Thyroid gland (tissue), 4 donors: ENCODE results near the gene FNIP1.

Experiments used
- CTCF ChIP-seq, 6 experiments: fragments of 200-600 bp in 3 of 6; fragments of 450-650 bp in 3 of 6; sonication (generic) in 3 of 6; IDR thresholded peaks; one replicate each; pipeline ENCODE4 v1.5.1; 2016 to 2019; ENCODE audit warnings: antibody characterized with exemption in 6 of 6, mild to moderate bottlenecking in 2 of 6, inconsistent platforms in 1 of 6, moderate library complexity in 1 of 6
- POLR2A ChIP-seq, 2 donors: fragments of 450-650 bp; IDR thresholded peaks; one replicate each; pipeline ENCODE4 v1.6.1; 2017; ENCODE audit warnings: antibody characterized with exemption in 2 of 2, mild to moderate bottlenecking in 2 of 2, moderate library complexity in 1 of 2

GRCh38 chr5:131795879-131796792, 681 bp downstream of the FNIP1 start:
- TF ChIP-seq CTCF (IDR thresholded peaks at IDR 0.05): no peak
- TF ChIP-seq POLR2A (IDR thresholded peaks at IDR 0.05): no peak
